NCI-H2196 treated with DMSO at 0.1 percent for 48 hours (cell line): ENCODE results near the gene TERT.
"Not testable (repeated sequence)": the region's sequence is repeated elsewhere in the genome, so short reads cannot be mapped to it uniquely, and the experiment has no call there.

Source experiments
- DNase-seq: peaks from one replicate; lab custom pipeline; 2025; ENCODE audit not compliant: unreplicated experiment; lab: John Stamatoyannopoulos, UW

Gene TERT

DNA sequence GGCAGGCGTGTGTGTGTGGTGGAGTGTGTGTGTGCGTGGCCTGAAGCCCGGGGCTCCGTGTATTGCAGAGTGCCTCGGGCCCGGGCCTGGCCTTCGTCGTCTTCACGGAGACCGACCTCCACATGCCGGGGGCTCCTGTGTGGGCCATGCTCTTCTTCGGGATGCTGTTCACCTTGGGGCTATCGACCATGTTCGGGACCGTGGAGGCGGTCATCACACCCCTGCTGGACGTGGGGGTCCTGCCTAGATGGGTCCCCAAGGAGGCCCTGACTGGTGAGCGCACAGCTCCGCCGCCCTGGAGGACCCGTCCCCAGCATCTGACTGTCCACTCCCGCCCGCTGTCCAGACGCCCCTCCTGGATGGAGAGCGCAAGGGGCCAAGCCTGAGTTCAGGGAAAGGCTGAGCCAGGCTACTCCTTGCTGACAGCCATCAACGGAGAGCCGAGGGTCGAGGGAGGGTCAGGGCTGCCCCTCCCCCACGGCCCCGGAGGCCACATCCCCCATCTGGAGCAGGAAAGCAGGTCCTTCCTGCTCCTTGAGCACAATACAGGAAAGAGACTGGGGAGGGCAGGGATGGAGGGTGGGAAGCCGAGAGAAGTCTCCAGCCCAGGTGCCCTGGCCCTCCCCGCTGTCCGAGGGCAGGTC, 51.3 kb downstream of the TERT start:
- no peak for DNase-seq

DNA sequence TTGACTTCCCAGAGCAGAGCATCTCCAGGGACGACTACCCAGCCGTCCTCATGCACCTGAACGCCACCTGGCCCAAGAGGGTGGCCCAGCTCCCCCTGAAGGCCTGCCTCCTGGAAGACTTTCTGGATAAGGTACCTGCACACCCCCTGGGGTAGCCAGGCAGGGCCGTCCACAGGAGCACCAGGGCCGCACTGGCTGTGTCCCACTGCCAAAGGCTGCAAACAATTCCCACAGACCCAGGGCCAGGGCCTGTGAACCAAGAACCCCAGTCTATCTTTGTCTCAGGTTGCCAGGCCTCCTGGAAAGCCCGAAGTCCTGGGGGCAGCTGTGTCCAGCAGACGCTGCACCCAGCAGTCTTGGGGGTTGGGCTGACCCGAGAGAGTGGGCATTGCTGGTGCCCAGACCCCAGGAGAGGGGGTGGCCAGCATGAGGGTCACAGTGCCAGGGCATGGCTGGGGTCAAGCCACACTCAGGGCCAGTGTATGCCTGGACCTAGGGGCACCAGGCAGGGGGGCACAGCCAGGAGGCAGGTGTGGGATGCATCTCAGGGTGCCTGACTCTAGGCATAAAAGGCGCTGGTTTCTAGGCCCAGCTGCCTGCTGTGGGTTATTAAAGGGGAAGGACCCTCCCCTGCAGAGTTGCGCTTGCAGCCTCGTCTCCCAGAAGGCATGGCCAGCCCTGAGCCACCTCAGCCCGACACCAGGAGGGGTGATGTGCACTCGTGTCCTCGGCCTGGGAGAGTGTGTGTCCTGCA, 52.0 kb downstream of the TERT start:
- DNase-seq, result no peak

DNA sequence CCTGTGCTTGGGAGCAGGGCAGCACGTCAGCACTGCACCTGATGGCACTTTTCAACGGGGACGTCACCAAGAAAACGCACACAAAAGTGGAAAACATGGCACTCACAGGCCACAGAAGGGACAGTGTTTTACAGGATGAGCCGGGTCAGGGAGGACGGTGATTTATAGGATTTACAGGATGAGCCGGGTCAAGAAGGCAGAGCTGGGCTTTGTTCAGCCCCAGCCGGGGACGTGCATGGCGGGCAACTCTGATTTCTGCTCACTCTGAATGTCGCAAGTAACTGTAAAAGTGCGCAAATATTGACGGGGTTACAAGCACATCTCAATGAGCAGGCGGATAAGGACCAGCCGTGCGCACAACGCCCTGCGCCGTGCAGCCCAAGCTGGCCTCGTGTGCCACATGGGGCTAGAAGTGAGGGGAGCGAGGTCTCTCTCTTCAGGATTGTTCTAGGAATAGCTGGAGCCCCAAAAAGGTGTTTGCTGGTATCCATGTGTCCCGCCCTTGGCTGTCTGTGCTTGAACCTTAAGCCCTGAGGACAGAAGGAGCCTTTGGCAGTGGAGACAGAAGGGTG, 53.3 kb downstream of the TERT start:
- DNase-seq, result no peak

DNA sequence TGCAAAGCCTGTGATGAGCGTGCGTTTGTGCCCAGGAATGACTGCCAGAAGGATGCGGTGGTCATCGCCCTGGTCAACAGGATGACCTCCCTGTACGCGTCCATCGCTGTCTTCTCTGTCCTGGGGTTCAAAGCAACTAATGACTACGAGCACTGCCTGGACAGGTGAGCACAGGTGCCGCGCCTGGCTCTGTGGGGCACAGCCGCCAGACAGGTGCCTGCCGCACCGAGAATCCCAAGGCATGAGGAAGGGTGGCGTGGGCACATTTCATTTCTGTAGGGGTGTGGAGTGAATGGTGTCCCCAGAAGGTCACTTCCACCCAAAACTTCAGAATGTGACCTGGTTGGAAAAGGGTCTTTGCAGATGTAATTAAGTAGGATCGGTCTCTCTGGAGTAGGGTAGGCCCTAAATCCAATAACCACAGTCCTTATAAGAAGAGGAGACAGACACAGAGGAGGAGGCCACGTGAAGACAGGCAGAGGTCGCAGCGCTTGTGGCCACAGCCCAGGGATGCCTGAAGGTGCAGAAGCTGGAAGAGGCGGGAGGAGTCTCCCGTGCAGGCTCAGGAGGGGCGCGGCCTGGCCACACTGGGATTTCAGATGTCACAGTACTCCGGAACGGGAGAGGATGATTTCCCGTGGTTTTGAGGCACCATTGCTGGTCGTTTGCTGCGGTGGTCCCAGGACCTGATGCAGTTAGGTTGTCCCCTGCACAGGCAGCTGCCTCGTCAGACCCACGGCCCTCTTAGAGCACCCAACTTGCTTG, 54.2 kb downstream of the TERT start:
- DNase-seq, result no peak

DNA sequence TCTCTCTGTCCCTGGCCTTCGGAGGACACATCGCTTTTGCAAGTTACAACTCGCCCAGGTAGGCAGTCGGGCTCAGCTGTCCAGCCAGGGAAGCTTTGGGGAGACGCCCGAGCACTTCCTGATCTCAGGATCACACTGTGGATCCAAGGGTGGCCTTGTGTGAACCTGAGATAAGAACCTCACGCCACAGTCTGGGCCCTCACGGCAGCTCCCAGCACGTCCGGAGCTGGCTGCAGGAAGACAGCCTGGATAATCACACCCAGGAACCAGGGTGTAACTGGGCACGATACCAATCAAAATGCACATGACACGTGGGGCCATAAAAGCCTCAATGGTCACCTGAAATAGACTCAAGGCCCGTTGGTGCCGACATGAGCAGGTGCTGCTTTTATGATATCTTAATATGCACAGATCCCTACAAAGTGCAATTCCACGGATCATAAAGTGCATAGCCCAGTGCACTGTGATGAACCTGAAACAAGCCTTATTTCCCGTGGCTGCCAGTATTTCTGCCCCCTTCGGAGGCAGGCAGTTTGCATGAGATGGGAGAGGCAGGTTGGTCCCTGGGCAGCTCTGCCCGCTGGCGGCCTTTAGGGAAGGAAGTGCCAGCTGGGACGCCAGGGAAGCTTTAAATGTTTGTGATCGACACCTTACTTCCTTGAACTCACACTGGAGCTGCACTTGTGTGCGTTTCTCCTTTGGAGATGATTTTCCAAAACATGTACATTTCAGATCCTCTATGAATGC, 55.2 kb downstream of the TERT start:
- DNase-seq, result peak; percentile 60

DNA sequence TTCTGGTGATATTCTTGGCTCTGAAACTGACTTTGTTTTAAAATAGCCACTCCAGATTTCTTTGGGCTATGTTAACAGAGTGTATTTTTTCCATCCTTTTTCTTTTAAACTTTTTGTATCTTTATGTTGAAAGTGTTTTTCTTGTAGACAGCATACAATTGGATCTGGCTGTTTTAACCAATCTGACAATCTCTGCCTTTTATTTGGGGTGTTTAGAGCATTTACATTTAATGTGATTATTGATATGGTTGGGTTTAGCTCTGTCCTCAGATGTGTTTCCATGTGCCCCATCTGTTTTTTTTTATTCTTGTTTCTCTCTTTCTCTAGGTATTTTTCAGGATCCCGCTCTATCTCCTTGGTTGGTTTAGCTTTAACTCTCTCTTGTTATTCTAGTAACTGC, 59.0 kb downstream of the TERT start:
- no peak for DNase-seq

DNA sequence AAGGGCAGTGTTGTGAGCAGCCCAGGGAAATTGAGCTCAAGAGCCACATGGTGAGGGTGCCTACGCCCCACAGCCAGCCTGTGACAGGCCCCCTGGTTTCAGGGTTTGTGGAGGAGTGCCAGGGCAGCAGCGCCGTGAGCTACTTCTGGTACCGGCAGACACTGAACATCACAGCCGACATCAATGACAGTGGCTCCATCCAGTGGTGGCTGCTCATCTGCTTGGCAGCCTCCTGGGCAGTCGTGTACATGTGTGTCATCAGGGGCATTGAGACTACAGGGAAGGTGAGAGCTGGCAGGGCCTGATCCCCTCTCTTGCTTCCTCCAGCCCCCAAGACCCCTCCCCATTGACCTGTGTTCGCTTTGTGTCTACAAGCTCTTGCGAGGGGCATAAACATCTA, 59.5 kb downstream of the TERT start:
- no peak for DNase-seq

DNA sequence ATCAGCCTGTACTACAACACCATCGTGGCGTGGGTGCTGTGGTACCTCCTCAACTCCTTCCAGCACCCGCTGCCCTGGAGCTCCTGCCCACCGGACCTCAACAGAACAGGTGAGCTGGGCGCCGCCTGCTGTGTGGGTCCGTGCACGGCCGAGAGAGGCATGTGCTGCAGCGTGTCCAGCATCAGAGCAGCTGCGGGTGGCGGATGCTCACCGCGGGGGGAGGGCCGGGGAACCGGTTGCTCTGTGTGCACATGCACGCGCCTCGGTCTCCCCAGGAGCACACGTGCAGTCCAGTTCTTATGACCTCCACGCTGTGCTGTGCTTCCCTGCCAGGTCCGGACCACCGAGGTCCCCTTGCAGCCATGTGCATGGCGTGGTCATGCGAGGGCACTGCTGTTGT, 62.1 kb downstream of the TERT start:
- no peak for DNase-seq

DNA sequence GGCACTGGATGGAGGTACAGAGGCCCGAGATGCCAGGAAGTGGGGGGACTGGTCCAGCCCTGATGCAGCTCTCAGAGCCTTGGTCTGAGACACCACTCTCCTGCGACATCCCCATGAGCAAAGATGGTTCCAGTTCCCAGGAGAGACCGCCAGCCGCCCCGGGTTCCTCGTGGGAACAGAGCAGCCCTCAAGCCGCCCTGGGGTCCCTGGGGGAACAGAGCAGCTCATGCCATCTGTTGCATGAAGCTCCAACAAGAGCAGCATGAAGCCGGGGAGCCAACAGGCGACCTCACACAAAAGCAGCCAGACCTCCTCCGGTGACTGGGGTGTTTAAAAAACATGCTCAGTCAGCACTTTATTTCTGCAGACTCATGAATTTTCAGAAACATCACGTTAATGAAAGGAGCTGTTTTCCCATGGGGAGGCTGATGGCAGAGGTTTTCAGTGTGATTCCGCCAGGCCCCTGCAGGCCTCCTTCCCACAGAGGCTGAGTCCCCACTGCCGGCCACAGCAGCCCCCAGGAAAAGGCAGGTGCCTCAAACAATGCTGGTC, 63.4 kb downstream of the TERT start:
- no peak for DNase-seq

DNA sequence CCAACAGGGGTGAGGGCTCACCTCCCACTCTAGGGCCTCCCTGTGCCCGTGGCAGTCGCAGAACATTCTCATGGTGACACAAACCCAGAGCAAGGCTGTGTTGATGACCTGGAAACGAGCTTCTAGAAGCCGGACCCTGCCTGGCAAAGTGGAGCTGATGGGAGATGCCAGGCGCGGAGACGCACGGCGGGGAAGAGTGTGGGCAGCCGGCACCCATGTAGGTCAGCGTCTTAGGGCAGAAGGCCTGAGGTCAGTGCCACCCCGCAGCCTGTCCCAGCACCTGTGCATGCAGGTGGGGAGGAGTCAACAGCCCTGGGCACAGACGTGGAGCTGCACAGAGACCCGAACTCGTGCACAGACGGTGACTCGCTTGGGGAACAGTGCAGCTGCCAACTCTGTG, 64.3 kb downstream of the TERT start:
- no peak for DNase-seq

DNA sequence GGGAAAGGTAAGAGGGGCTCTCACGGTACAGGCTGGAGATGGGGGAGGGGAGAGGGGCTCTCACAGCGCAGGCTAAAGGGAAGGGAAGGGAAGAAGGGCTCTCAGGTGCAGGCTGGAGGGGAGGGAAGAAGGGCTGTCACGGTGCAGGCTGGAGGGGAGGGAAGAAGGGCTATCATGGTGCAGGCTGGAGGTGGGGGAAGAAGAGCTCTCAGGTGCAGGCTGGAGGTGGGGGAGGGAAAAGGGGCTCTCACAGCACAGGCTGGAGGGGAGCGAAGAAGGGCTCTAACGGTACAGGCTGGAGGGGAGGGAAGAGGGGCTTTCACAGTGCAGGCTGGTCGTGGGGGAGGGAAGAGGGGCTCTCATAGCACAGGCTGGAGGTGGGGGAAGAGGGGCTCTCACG, 65.0 kb downstream of the TERT start:
- no peak for DNase-seq

DNA sequence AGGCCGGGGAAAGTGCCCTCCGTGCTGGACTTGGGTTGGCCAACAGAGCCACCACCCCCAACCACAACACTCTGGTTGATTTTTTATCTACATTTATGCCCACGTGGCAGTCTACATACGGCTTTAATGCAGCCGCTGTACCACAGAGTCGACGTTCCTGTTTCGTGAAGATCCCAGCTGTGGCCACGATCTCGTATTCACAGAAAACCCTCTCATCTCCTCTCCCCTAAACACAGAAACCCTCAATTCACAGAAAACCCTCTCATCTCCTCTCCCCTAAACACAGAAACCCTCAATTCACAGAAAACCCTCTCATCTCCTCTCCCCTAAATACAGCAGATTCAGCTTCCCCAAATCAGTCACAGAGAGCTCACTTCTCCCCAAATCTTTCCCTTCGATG, 65.8 kb downstream of the TERT start:
- DNase-seq, result not testable (repeated sequence)

DNA sequence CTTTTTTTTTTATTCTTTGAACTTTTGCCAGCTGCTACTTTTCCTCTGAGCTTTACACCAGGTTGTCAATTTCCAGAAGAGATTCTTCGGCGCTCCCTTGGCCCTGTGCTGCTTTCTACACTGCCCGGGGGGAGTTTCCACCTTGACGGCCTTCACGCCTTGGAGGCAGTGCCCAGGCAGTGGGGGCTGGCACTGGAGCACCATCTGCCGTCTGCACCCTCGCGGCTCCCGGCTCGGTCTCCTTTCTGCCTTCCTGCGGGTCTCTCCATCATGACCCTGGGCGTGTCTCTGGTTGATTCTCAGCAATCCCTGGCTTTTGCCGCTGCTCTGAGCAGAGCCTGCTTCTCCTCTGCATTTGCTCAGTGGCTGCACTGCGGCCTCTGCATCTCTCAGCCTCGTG, 66.7 kb downstream of the TERT start:
- no peak for DNase-seq

DNA sequence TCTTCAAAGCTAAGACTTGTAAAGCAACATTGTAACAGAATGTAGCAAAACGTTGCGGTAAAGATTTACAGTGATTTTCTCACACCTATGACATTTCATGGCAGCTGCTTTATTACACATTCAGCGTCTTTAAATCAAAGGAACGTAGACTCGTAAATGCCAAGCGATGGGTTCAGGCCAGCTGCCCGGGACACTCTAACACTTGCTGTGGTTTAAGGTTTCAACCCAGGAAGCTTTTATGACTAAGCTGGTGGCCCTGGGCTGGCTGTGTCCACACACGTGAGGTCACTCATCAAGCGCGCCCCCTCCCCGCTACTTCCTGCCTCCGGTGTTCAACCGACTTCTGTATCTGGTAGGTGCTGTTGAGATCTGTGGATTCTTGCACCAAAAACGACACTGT, 67.2 kb downstream of the TERT start:
- DNase-seq, result peak; percentile 83

DNA sequence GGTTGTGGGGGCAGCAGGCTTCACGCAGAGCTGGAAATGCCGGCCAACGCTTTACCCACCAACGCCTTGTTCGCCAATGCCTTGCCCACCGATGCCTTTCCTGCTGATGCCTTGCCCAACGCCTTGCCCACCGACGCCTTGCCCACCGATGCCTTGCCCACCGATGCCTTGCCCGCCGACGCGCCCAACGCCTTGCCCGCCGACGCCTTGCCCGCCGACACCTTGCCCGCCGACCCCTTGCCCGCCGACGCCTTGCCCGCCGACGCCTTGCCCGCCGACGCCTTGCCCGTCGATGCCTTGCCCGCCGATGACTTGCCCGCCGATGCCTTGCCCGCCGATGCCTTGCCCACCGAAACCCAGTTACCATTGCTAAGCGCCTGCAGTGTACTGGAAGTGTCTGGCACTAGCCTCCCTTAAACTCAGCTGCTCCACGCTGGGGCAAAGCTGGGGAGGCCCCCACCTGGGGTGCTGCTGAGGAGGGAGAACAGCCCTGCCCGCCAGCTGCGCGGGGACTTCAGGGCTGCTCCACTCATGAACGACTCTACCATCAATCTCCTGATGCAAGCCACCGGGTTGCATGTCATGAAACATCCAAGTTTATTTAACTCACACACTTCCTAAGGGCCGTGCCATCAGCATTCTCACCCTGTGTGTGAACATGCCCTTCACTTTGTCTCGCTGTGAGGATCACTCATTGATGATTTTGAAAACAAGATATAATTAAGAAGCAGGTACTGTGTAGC, 67.9 kb downstream of the TERT start:
- no peak for DNase-seq

DNA sequence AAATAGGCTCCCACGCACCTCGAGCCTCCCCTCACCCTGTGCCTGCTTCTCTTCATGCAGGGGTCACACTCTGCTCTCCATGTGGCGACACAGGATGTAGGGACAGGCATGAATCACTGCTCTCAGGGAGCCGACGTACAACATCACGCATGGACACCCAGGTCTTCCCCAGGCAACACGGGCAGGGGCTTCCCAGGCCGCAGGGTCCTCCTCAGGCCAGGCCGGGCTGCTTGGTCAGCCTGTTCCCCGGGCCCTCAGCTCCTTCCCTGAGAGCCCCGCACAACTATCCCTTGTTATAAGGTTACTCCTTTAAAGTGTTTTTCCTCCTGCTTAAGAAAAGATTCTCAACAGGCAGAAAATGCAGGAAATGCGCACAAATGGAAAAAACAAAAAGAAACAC, 68.6 kb downstream of the TERT start:
- DNase-seq, result no peak

DNA sequence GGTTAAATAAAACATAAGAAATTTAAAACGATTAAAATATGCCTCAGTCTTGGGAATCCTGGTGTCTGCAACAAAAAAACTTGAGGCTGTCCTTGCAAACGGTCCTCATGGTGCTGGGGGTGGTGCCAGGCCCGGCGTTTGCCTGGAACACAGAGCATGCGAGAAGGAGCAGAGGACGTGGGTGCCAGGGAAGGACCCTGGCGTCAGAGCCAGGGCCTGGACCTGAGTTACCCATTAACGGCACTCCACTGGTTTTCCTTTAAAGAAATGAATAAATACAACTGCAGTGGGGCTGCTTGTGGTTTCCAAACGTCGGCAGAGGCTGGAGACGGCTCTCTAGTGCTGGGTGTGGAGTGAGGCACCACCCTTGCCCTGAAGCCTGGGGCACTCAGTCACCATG, 69.8 kb downstream of the TERT start, which contains the start of gene SLC6A18:
Gene SLC6A18, plus strand, starts transcription at position 301 of the 400 bp plus-strand sequence. Its CDS starts 97 bp downstream, at position 398.
- no peak for DNase-seq

DNA sequence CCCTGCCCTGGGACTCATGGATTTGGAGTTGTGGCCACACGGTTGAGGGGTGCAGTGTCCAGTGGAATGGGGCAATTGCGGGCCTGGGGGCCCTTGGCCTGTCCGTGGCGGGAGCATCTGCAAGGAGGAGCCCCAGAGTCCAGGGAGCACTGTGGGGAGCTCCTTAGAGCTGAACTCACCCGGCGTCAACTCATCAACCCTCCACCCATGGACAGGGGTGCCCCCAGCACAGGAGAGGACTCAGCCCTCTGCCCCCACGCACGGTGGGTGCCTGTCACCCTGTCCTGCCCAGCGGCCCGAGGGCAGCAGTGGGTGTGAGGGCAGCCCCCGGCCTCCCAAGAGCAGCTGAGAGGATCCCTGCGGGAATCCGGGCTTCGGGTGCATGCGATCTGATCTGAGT, 70.2 kb downstream of the TERT start:
- DNase-seq, result no peak

DNA sequence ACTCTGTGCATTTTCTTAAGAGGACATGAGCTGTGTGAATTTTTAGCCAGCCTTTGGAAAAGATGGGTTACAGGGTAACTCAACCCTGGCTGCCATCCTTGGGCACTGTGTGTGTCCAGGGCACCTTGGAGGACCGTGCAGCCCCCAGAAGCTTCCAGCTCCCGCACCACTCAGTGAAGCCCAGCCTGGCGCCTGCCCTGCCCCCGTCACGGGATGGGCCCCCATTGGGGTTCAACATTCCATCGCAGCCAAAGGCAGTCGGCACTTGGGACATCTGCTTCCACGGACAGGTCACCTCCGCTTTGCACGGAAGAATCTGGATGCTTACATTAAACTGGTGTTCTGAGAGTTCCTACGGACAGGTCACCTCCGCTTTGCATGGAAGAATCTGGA, 71.6 kb downstream of the TERT start:
- DNase-seq, result no peak
